Spinal cord (tissue), 10 donors: ENCODE data around the gene ADAMTS19. TPM values are rescaled to one million over a fixed set of nuclear protein-coding genes. Genes with fewer than 3 reads are reported as not detected.
"Not testable (repeated sequence)": the region's sequence is repeated elsewhere in the genome, so short reads cannot be mapped to it uniquely, and the experiment has no call there.

ENCODE experiments used
- DNase-seq, 6 donors: peaks; one replicate each; pipeline versions ENCODE4 v3.0.0 to v3.0.0-alpha.2; 2013 to 2015; ENCODE audit warnings: low spot score in 6 of 6, low read depth in 4 of 6
- H3K27ac ChIP-seq: one replicate; pipeline ENCODE4 v1.5.1; 2013; ENCODE audit warnings: low read depth, low read length, control low read depth
- H3K27me3 ChIP-seq: one replicate; pipeline ENCODE4 v1.6.1; 2013; ENCODE audit warnings: low read length; ENCODE audit not compliant: control insufficient read depth, insufficient read depth
- H3K36me3 ChIP-seq: one replicate; pipeline ENCODE4 v1.6.1; 2013; ENCODE audit warnings: low read length; ENCODE audit not compliant: control insufficient read depth, insufficient read depth
- H3K4me1 ChIP-seq: one replicate; pipeline ENCODE4 v1.6.1; 2013; ENCODE audit warnings: low read length; ENCODE audit not compliant: control insufficient read depth, insufficient read depth
- H3K4me3 ChIP-seq: one replicate; pipeline ENCODE4 v1.5.1; 2013; ENCODE audit warnings: low read depth, low read length, control low read depth
- H3K9me3 ChIP-seq: one replicate; pipeline ENCODE4 v1.6.1; 2013; ENCODE audit warnings: low read length; ENCODE audit not compliant: control insufficient read depth, insufficient read depth
- WGBS: methylation state at CpG from one replicate; pipeline ENCODE4 v1.1.5; 2013; ENCODE audit warnings: missing lambda C conversion rate; ENCODE audit not compliant: insufficient coverage; 5-methylcytosine and 5-hydroxymethylcytosine counted together
- polyA plus RNA-seq, 2 donors: library from polyadenylated mRNA; unstranded; fragments of 120-200 nt; gene quantifications; one replicate each; pipeline ENCODE4 v1.2.1, GENCODE V29; 2013; ENCODE audit not compliant: insufficient read length in 2 of 2
- total RNA-seq, 2 donors: library from RNA; depleted of rRNA in 1 of 2; stranded (reverse); fragments of 120-200 nt in 1 of 2; fragments of >200 nt in 1 of 2; gene quantifications; one replicate each; pipeline versions ENCODE4 v1.2.3 to v1.2.4, GENCODE V29; 2013 to 2014
- donor health status: healthy.

ADAMTS19 gene
- total and polyA plus RNA-seq, 4 donors, result 0.87 to 7.5 (median 2.2) TPM

GRCh38 chr5:129619782-129620181 lies 159.7 kb downstream of the ADAMTS19 start:
- Histone ChIP-seq H3K27me3 (no peaks in the 10 kb centered on the region), H3K9me3 (no peaks in the 10 kb centered on the region), H3K27ac (no peak overlapping the region), H3K4me3 (no peak overlapping the region), H3K36me3 (no peaks in the 10 kb centered on the region), H3K4me1 (no peaks in the 10 kb centered on the region)
- DNase-seq, result no peak
- no CpG with 5 or more reads among the region's 2 CpGs for WGBS

- Histone ChIP-seq H3K9me3 (no peaks in the 10 kb centered on the region), H3K27me3 (no peaks in the 10 kb centered on the region), H3K4me3 (no peak overlapping the region), H3K27ac (no peak overlapping the region), H3K4me1 (no peaks in the 10 kb centered on the region), H3K36me3 (no peaks in the 10 kb centered on the region)
- no peak for DNase-seq
- no CpG with 5 or more reads among the region's 1 CpG for WGBS
Measured at GRCh38 chr5:129622531-129622930, 162.4 kb downstream of the ADAMTS19 start.

- H3K27ac ChIP-seq, result no peak overlapping the region
- H3K4me1 ChIP-seq, result no peaks in the 10 kb centered on the region
- H3K9me3 ChIP-seq, result peaks cover 3% of the 10 kb centered on the region
- DNase-seq, result peak in 2 of 6 donors; percentile 3 to 11
- H3K36me3 ChIP-seq, result no peaks in the 10 kb centered on the region
- WGBS, result no CpG with 5 or more reads among the region's 1 CpG
- H3K4me3 ChIP-seq, result no peak overlapping the region
- no peaks in the 10 kb centered on the region for H3K27me3 ChIP-seq
Measured at GRCh38 chr5:129629575-129629974, 169.5 kb downstream of the ADAMTS19 start.

GRCh38 chr5:129630101-129630500 lies 170.0 kb downstream of the ADAMTS19 start:
- Histone ChIP-seq H3K4me3 (no peak overlapping the region), H3K9me3 (peaks cover 3% of the 10 kb centered on the region), H3K27me3 (no peaks in the 10 kb centered on the region), H3K36me3 (no peaks in the 10 kb centered on the region), H3K27ac (no peak overlapping the region), H3K4me1 (no peaks in the 10 kb centered on the region)
- no peak for DNase-seq
- no CpG with 5 or more reads among the region's 2 CpGs for WGBS

- no peaks in the 10 kb centered on the region for H3K4me1 ChIP-seq
- H3K9me3 ChIP-seq, result peaks cover 4% of the 10 kb centered on the region
- H3K27me3 ChIP-seq, result no peaks in the 10 kb centered on the region
- no peak overlapping the region for H3K4me3 ChIP-seq
- DNase-seq, result peak in 1 of 6 donors; percentile 15
- H3K27ac ChIP-seq, result no peak overlapping the region
- H3K36me3 ChIP-seq, result no peaks in the 10 kb centered on the region
Measured at GRCh38 chr5:129631961-129632360, 171.9 kb downstream of the ADAMTS19 start.

- 97% methylated on average over 4 of the region's 11 CpGs for WGBS
- not testable (repeated sequence) for H3K27ac ChIP-seq, H3K36me3 ChIP-seq, H3K4me3 ChIP-seq, DNase-seq, H3K4me1 ChIP-seq, H3K9me3 ChIP-seq, H3K27me3 ChIP-seq
Measured at GRCh38 chr5:129637501-129637900, 177.4 kb downstream of the ADAMTS19 start.

- Histone ChIP-seq H3K4me3 (no peak overlapping the region), H3K36me3 (no peaks in the 10 kb centered on the region), H3K27me3 (no peaks in the 10 kb centered on the region), H3K27ac (no peak overlapping the region), H3K4me1 (no peaks in the 10 kb centered on the region), H3K9me3 (peaks cover 1% of the 10 kb centered on the region)
- peak in 1 of 6 donors; percentile 3 for DNase-seq
- 10% methylated on average over 2 of the region's 4 CpGs for WGBS
Measured at GRCh38 chr5:129639331-129639730, 179.2 kb downstream of the ADAMTS19 start.

GRCh38 chr5:129652349-129653056 lies 192.4 kb downstream of the ADAMTS19 start:
- no peaks in the 10 kb centered on the region for H3K36me3 ChIP-seq
- peak in 1 of 6 donors; percentile 37 for DNase-seq
- WGBS, result no CpG with 5 or more reads among the region's 2 CpGs
- H3K27me3 ChIP-seq, result no peaks in the 10 kb centered on the region
- no peaks in the 10 kb centered on the region for H3K9me3 ChIP-seq
- no peak overlapping the region for H3K4me3 ChIP-seq
- H3K4me1 ChIP-seq, result no peaks in the 10 kb centered on the region
- H3K27ac ChIP-seq, result no peak overlapping the region

- DNase-seq, result peak in 1 of 6 donors; percentile 2
- WGBS, result no CpG with 5 or more reads among the region's 2 CpGs
- Histone ChIP-seq H3K27ac (no peak overlapping the region), H3K27me3 (no peaks in the 10 kb centered on the region), H3K9me3 (no peaks in the 10 kb centered on the region), H3K36me3 (no peaks in the 10 kb centered on the region), H3K4me3 (no peak overlapping the region), H3K4me1 (no peaks in the 10 kb centered on the region)
Measured at GRCh38 chr5:129653057-129653375, 192.9 kb downstream of the ADAMTS19 start.

GRCh38 chr5:129653442-129653841 lies 193.3 kb downstream of the ADAMTS19 start:
- Histone ChIP-seq H3K4me1 (no peaks in the 10 kb centered on the region), H3K27ac (no peak overlapping the region)
- no CpG with 5 or more reads among the region's 4 CpGs for WGBS

More at GRCh38 chr5:129653442-129653841, 193.3 kb downstream of the ADAMTS19 start:
- H3K4me3 ChIP-seq, result no peak overlapping the region
- no peaks in the 10 kb centered on the region for H3K9me3 ChIP-seq
- DNase-seq, result no peak
- no peaks in the 10 kb centered on the region for H3K27me3 ChIP-seq
- H3K36me3 ChIP-seq, result no peaks in the 10 kb centered on the region
